Heart right ventricle (tissue), 16 donors: ENCODE measurements around the gene CAPN2. TPM values are rescaled to one million over a fixed set of nuclear protein-coding genes. Genes with fewer than 3 reads are reported as not detected.

Source experiments
- ATAC-seq, 8 donors: fragments of 200-7000 bp; cut with Tn5 transposase; one replicate each; pipeline ENCODE4 v1.9.1; 2020; ENCODE audit warnings: mild to moderate bottlenecking in 8 of 8, moderate library complexity in 8 of 8, moderate number of reproducible peaks in 1 of 8
- DNase-seq, 2 donors: peaks; one replicate each; pipeline ENCODE4 v3.0.0-alpha.2; 2020
- H3K27ac ChIP-seq, 10 donors: fragments of 200-600 bp; sonication (generic) in 2 of 10; one replicate each; pipeline versions ENCODE4 v1.5.0 to v1.8.0; 2020 to 2022; ENCODE audit warnings: mild to moderate bottlenecking in 3 of 10
- H3K27me3 ChIP-seq, 7 donors: fragments of 200-600 bp; one replicate each; pipeline ENCODE4 v1.8.0; 2021 to 2022; ENCODE audit warnings: mild to moderate bottlenecking in 2 of 7
- H3K36me3 ChIP-seq, 9 donors: fragments of 200-600 bp; sonication (generic) in 1 of 9; one replicate each; pipeline versions ENCODE4 v1.5.0 to v1.8.0; 2020 to 2022; ENCODE audit warnings: mild to moderate bottlenecking in 2 of 9
- H3K4me1 ChIP-seq, 9 donors: fragments of 200-600 bp; sonication (generic) in 1 of 9; one replicate each; pipeline versions ENCODE4 v1.5.0 to v1.8.0; 2020 to 2022; ENCODE audit warnings: mild to moderate bottlenecking in 4 of 9
- H3K4me3 ChIP-seq, 10 donors: fragments of 200-600 bp; sonication (generic) in 2 of 10; one replicate each; pipeline versions ENCODE4 v1.5.0 to v1.8.0; 2020 to 2022; ENCODE audit warnings: mild to moderate bottlenecking in 7 of 10, moderate library complexity in 2 of 10
- H3K9me3 ChIP-seq, 11 donors: fragments of 200-600 bp in 10 of 11; sonication (generic) in 2 of 11; one replicate each; pipeline versions ENCODE4 v1.5.0 to v1.8.0; 2013 to 2022; ENCODE audit warnings: mild to moderate bottlenecking in 2 of 11, control low read depth in 1 of 11, moderate library complexity in 1 of 11
- CTCF ChIP-seq, 9 donors: fragments of 200-600 bp; sonication (generic) in 2 of 9; IDR thresholded peaks; one replicate each; pipeline versions ENCODE4 v1.5.0 to v1.8.0; 2021 to 2022; ENCODE audit warnings: antibody characterized with exemption in 9 of 9, mild to moderate bottlenecking in 5 of 9, moderate library complexity in 1 of 9
- WGBS, 2 donors: extraction: QIAGEN DNeasy Blood & Tissue Kit; methylation state at CpG; one replicate each; pipeline ENCODE4 v1.1.7; 2013; ENCODE audit warnings: inconsistent platforms in 1 of 2; 5-methylcytosine and 5-hydroxymethylcytosine counted together
- intact Hi-C, 10 donors: fragments of 100-400 bp; cut with DNase I; formaldehyde crosslinking; loops; one replicate each; pipeline versions ENCODE4 v1.11.1 to v1.14.2; 2022
- polyA plus RNA-seq, 2 donors: library from polyadenylated mRNA; stranded (reverse); fragments of 200-250 nt; gene quantifications; one replicate each; pipeline ENCODE4 v1.2.3, GENCODE V29; 2013
- total RNA-seq, 10 donors: library from RNA; stranded (reverse); fragmentation: NEBNext Ultra II Directional in 3 of 10; extraction: Animal tissue kit (Norgen Biotek cat#: 25700) in 3 of 10; gene quantifications; one replicate each; pipeline versions ENCODE4 v1.2.1 to v1.2.4, GENCODE V29; 2021 to 2023
- donor health status: Arrhythmogenic right ventricular cardiomyopathy.
- donor health status: ischemic (EF 13 %, LVEDD 7.1; RV severe dilation, severe dysfunction).
- donor health status: healthy with polysubstance abuse.
- donor health status: DM: no; HTN: yes; CAD: no.
- donor health status: DM: no; HTN: no; CAD: no.
- donor health status: ischemic (EF 25% LVEDD 6.9; RV normal size, moderate dysfunction).
- donor health status: ischemic (EF 25% LVEDD 5.7; RV mildly dilated, moderate dysfunction).
- donor health status: healthy.
- donor health status: DM: yes; HTN: yes; CAD: no.
- donor health status: Ischemic cardiomyopathy.
- donor health status: ischemic (EF 35%, LVEDD 5.7; RV mildly dilated, moderate dysfunction).
- donor health status: nonischemic (EF 11% LVEDD 7.7; RV severe dilation, severe dysfunction).
- donor health status: DM: yes; HTN: yes; CAD: no.
- donor health status: PGD.
- donor health status: ischemic (EF 29% LVEDD 5.4; RV normal size, mild dysfunction).
- donor health status: nonischemic (EF 23%, LVEDD 6.1; RV moderate dilation, normal function).

Gene CAPN2
- total and polyA plus RNA-seq, 12 donors, result 62.4 to 107 (median 77.6) TPM

GRCh38 chr1:223717695-223718363 lies 5.5 kb downstream of the CAPN2 start:
- Histone ChIP-seq H3K36me3 (peaks cover 0 to 61% (median 32%) of the 10 kb centered on the region in 9 donors), H3K27me3 (no peaks in the 10 kb centered on the region), H3K4me1 (peaks cover 5 to 86% (median 56%) of the 10 kb centered on the region in 9 donors), H3K4me3 (no peak overlapping the region), H3K27ac (peak overlapping the region in 2 of 10 donors; percentile 22 to 71), H3K9me3 (no peaks in the 10 kb centered on the region)
- DNase-seq, result no peak
- TF ChIP-seq CTCF (IDR thresholded peaks at IDR 0.05), result no peak
- intact Hi-C loops, result no loop called here
- ATAC-seq, result no peak
- WGBS, 2 donors, result 89 to 92% methylated on average over 6 of the region's 6 CpGs

- Histone ChIP-seq H3K27ac (peak overlapping the region in 1 of 10 donors; percentile 71), H3K9me3 (no peaks in the 10 kb centered on the region), H3K4me3 (no peak overlapping the region), H3K36me3 (peaks cover 0 to 71% (median 41%) of the 10 kb centered on the region in 9 donors), H3K27me3 (no peaks in the 10 kb centered on the region), H3K4me1 (peaks cover 3 to 86% (median 52%) of the 10 kb centered on the region in 9 donors)
- DNase-seq, result no peak
- no peak for TF ChIP-seq CTCF (IDR thresholded peaks at IDR 0.05)
- intact Hi-C loops, result no loop called here
- WGBS, 2 donors, result 69 to 74% methylated on average over 5 of the region's 5 CpGs
- ATAC-seq, result no peak
Observed at GRCh38 chr1:223718850-223719249, 6.5 kb downstream of the CAPN2 start.

- Histone ChIP-seq H3K27ac (peak overlapping the region in 5 of 10 donors; percentile 9 to 62 (median 28)), H3K36me3 (peaks cover 0 to 88% (median 45%) of the 10 kb centered on the region in 9 donors)
- WGBS, 2 donors, result 37 to 55% methylated on average over 4 of the region's 4 CpGs
Observed at GRCh38 chr1:223720971-223721591, 8.7 kb downstream of the CAPN2 start.

More at GRCh38 chr1:223720971-223721591, 8.7 kb downstream of the CAPN2 start:
- DNase-seq (no peak), ATAC-seq (peak in 1 of 8 donors; percentile 59)
- H3K27me3 ChIP-seq, result no peaks in the 10 kb centered on the region
- intact Hi-C loops, result no loop called here
- H3K9me3 ChIP-seq, result no peaks in the 10 kb centered on the region
- no peak overlapping the region for H3K4me3 ChIP-seq
- TF ChIP-seq CTCF (IDR thresholded peaks at IDR 0.05), result no peak
- peaks cover 3 to 76% (median 40%) of the 10 kb centered on the region in 9 donors for H3K4me1 ChIP-seq
